ENCODE results near the gene CAGE1.

DNA sequence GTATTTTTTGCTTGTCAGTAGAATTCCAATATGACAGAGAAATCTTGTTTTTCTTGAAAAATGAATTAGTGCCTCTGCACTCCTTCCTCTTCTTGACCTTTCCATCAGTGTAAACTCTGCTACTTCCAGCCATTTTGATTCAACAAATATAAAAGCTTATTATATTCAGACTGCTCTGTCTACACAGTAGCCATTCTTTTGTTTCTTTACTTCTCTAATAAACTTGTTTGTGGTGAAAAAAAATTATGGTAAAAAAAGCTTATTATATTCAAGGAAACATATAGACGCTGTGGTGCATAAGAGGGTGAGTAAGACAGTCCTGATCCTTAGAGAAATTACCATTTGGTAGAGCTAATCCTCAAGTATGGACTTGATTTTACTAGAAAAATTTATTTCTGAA lies 11.6 kb downstream of the CAGE1 start:
- TF ChIP-seq CTCF (IDR thresholded peaks at IDR 0.05) (no peak), POLR2A (IDR thresholded peaks at IDR 0.05) (no peak)

All from body of pancreas (tissue), 4 donors.